T-helper 1 cell (primary cell): ENCODE results near the gene LIX1L.
"Not testable (repeated sequence)": the region's sequence is repeated elsewhere in the genome, so short reads cannot be mapped to it uniquely, and the experiment has no call there.

Experiments used
- DNase-seq, 5 donors: peaks; one replicate each; pipeline ENCODE4 v3.0.0-alpha.2; 2012 to 2020

Gene LIX1L

DNA sequence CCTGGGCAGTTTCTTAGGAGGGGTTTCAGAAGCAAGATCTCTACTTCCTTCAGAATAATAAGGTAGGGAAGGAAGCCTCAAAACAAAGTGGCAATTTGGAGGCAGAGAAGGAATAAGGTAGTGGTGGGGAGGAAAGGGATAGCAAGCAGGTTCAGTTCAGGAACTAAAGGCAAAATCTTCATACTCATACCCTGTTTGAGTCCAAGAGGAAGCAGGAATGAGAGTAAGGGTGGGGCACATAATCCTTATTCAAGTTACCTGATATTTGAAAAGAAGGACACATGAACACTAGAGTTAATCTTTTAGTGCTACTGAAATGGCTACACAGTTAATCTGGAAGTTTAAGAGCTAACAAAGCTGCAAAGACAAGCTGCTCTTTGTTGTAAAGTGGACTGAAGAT lies 22.1 kb downstream of the LIX1L start:
- DNase-seq: no peak

DNA sequence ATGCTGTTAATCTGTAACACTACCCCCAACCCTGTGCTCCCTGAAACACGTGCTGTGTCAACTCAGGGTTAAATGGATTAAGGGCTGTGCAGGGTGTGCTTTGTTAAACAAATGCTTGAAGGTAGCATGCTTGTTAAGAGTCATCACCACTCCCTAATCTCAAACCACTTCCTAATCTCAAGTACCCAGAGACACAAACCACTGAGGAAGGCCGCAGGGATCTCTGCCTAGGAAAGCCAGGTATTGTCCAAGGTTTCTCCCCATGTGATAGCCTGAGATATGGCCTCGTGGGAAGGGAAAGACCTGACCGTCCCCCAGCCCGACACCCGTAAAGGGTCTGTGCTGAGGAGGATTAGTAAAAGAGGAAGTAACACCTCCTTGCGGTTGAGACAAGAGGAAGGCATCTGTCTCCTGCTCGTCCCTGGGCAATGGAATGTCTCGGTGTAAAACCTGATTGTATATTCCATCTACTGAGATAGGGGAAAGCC lies 25.3 kb downstream of the LIX1L start:
- peak in 3 of 5 donors; percentile 21 to 33 (median 28) for DNase-seq

DNA sequence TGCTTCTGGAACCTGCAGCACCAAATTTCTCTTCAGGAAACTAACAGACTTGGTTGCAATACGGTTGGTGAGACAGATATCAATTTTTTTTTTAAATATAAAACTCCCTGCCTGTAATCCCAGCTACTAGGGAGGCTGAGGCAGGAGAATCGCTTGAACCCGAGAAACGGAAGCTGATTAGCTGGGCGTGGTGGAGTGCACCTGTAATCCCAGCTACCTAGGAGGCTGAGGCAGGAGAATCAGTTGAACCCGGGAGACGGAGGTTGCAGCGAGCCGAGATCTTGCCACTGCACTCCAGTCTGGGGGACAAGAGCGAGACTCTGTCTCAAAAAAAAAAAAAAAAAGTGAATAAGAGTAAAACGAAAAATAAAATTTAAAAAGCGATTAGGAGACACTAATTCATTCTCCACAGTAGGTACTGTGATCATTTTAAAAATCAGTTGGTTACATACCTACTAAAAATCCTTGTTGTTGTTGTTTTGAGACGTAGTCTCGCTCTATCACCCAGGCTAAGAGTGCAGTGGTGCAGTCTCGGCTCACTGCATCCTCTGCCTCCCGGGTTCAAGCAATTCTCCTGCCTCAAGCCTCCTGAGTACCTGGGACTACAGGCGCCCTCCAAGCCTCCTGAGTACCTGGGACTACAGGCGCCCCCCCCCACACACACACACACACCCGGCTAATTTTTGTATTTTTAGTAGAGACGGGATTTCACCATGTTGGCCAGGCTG lies 29.7 kb downstream of the LIX1L start:
- no peak for DNase-seq

DNA sequence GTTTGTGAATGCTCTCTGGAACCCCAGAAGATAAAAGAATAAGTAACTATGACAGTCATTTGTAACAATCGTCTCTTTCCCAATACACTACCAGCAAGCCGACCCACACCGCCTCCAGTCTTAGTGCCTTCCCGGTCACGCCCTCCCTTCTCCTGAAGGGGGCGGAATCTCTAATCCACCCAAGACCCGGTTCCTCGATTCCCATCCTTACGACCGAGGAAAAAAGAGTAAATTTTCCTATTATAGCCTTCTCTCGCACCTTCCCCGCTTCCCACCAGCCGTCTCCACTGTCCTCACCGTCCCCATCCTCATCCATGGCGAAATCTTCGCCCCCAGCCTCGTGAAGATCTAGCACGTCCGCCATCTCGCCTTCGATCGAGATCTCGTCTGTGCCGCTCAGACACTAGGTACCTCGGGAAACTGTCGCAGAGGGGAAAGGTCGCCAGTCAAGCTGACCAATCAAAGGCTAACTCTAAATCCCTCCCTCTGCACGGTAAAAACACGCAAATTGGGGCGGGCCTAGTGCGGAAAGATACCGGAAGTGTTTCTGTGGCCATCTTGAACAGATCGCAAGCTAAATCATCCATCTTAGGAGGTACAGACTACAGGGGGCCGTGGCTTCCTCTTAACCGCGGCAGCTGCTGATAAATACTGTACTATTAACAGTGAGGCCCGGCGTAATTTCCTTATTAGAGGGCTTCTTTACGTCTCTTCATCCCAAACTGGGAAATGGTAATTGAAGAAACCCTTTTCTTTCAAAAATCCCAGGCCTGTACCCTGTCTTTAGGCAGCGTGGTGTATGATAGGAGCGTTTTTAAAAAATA lies 30.5 kb downstream of the LIX1L start, which contains the start of gene RBM8A:
Gene RBM8A, minus strand, starts transcription at position 422 of the 824 bp plus-strand sequence. Its CDS starts 58 bp downstream, at position 364.
- peak; percentile 84 to 98 (median 92) for DNase-seq

DNA sequence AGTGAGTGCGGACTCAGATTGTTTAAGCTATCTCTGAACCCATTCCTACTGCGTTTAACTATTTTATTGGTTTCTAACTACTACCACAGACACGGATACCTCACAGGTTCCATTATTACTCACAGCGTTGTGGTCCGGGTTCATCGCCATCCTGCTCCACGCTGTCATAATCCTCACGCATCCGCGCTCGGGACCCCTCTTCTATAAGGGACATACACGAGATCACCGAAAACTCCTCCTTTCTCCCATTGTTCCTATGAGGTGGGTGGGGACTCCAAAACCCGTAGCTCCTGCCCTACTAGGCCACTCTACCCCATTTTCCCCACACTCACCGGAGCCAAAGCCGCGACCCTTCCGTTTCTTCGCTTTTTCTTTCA lies 31.1 kb downstream of the LIX1L start:
- DNase-seq: peak in 1 of 5 donors; percentile 54

DNA sequence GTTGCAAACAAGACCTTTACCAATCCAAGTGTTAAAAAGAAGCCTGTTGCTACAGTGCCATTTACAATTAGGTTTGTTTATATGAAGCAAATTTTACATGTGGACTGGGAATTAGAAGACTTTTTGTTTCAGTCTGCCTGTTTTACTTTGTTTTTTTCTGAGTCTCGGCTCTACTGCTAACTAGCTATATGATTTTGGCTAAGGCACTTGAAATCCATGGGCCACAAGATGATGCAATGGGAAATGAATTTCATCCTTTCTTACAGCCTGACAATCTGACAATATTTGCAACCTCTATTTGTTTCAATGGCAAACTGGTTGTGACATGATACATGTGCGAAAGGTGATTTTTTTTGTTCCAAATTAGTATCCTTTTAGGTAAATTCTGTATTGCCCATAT lies 35.6 kb downstream of the LIX1L start:
- DNase-seq: no peak

DNA sequence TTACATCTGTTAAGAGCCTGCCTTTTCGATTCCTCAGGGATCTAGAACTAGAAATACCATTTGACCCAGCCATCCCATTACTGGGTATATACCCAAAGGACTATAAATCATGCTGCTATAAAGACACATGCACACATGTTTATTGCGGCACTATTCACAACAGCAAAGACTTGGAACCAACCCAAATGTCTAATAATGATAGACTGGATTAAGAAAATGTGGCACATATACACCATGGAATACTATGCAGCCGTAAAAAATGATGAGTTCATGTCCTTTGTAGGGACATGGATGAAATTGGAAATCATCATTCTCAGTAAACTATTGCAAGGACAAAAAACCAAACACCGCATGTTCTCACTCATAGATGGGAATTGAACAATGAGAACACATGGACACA lies 37.5 kb downstream of the LIX1L start:
- DNase-seq: not testable (repeated sequence)

DNA sequence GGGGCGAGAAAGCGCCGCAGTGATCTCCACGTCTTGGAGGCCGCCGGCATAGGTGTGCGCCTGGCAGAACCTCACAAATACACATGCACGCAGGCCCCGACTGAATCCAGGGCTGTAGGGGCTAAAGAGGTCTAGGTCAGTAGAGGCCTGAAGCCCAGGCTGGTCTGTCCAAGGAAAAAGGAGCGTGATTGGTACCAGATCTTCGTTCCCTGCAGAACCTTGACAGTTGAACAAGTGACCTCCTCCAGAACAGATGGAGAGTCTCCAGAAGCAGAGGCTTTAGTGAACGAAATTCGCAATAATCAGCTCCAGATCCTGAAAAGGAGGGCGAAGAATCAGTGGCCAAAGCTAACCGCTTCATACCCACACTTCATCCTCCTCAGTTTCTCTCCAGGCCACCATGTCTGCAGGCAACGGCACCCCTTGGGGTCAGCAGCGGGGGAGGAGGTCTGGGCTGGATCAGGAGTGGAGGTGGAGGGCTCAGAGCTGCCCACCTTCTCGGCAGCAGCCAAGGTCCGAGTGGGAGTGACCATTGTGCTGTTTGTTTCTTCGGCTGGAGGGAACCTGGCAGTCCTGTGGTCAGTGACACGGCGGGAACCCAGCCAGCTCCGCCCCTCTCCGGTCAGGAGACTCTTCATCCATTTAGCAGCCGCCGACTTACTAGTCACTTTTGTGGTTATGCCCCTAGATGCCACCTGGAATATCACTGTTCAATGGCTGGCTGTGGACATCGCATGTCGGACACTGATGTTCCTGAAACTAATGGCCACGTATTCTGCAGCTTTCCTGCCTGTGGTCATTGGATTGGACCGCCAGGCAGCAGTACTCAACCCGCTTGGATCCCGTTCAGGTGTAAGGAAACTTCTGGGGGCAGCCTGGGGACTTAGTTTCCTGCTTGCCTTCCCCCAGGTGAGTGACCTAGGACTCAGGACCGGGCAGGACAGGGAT lies 38.6 kb downstream of the LIX1L start:
- no peak for DNase-seq

DNA sequence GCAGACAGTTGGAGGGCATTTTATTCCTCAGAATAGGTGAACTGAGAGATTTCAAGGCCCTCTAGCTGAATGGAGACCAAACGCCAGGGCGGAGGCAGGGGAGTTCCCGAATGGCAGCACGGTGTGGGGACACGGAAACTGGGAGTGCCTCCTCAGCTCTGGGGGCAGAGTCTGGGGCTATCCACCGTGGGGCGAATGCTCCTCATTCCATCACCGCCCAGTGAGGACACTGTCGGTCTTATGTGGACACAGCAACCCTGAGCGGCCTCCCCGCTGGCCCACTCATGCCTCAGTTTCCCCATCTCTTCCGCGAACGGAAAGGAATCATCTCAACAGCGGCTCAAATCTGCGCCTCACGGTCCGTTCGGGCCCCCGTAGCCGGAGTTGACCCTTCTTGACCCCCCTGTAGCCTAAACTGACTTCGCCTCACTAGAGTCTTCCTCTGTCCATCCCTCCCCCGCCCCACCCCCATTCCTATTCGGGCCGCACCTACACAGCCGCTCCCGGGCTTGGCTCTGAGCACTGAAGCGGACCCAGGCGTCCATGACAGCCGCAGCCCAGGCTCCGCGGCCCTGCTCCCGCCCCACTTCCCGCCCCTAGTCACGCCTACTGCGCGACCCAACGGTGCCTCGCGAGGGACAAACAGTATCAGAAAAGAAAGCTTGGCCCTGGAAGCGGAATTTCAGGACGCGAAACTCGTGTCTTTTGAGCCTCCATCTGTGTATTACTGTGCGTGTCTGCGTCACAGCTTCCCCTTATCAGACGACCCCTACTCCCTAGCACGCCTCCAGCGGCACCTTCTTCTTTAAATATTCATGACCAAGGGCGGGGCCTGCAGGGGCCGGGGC lies 39.4 kb downstream of the LIX1L start, which contains the start of gene PEX11B:
Gene PEX11B, minus strand, starts transcription at position 574 of the 848 bp plus-strand sequence. Its CDS starts 29 bp downstream, at position 545.
- DNase-seq: peak; percentile 80 to 91 (median 87)

DNA sequence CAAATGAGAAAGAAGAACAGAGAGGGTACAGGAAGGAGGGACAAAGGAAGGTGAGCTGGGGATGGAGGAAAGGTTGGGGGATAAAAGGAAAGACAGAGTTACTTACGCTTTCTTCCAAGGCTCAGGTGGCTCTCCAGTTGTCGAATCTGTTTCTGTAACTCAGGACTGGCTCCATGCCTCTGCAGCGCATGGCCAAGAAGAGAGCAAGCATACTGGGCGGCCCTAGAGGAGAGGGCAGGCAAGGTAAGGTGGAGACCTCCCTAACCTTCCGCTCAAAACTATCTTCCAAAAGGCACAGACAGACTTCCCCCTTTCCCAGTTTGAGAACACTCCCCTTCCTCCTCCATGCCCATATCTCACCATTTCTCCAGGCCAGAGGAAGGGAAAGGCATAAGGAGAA lies 40.2 kb downstream of the LIX1L start:
- DNase-seq: no peak

DNA sequence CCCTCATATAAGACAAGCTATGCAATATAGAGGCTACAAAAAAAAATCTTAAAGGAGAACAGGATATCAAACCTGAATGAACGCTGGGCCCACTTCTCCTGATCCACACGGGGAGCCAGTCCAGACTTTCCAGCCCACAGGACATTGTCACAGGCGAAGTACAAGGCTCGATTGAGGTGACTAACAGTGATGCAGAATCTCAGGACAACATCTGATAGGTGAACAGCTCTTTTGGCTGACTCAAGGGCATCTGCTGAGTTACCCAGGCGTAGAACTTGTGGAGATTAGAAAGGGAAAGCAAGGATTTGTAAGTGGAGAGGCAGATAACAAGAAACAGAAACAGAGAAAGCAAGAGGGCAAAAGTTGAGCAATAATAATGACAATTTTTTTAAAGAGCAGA lies 41.1 kb downstream of the LIX1L start:
- DNase-seq: no peak

DNA sequence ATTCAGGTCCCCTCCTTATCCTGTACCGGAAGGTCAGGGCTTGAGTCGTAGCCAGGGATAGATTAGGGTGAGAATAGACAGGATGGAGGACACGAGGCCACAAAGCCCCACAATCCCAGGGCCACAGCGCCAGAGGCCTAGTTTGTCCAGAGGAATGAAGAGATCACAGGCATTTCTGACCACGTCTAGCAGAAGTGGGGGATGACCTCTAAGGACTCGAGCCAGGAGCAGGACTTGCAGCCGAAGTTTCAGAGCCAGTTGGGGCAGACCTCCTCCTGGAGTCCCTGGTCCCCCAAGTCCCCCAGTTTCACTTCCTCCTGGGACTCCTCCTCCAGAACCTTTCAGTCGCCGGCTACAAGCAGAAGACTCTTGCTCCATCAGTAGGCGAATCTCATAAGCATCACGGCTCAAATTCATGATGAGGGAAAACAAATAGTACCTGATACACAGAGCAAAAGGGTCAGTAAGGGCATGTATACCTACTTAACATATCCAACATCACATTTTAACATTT lies 45.6 kb downstream of the LIX1L start:
- no peak for DNase-seq

DNA sequence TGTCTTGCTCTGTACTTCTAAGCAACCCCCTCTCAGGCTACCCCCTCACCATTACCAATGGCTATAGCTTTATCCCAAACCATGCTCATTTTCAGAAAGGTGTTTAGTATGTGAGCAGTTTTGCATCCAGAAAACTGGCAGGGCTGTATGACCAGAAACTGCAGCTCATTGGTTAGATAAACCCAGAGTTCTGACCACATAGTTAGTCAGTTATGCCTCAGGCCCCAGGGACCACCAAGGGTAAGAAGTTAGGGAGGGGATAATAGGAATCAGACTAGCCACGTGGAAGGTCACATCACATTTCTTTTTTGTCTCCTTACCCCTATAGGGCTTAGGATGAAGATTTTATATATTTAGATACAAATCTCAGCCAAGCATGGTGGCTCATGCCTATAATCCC lies 49.2 kb downstream of the LIX1L start:
- no peak for DNase-seq

DNA sequence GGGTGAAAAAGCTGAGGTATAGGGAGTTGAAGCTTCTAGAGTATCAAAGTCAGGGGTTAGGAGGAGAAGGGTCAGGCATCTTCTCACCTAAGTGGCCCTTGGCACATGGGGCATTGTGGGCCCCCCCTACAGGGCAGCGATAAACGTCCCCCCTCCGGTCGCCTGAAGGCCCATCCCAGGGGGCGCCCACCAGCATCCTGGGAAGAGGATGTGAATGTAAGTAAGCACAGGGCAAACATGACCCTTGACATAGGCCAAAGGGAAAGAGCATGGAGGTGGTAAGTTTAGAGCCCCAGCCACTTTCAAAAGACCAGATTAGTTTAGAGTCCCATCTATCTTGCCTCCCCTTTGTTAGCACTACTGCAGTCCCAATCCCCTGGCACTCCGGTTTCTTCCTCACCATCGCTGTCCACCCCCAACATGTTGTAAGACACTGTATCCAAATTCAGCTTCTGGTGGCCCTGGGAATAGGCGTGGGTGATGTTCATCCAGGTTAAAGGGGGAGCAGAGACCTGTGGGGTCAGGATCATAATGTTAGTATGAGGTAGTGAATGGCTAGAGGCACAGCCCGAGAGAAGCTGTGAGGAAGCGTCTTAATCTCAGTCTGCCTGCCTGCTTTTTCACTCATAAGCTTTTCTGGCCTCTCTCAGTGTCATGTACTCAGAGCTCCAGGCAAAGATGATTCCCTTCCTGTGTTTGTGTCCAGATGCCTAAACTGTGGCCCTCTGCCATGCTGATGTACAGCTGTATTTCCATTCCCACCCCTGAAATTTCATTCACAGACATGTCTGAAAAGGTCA lies 50.7 kb downstream of the LIX1L start:
- no peak for DNase-seq

DNA sequence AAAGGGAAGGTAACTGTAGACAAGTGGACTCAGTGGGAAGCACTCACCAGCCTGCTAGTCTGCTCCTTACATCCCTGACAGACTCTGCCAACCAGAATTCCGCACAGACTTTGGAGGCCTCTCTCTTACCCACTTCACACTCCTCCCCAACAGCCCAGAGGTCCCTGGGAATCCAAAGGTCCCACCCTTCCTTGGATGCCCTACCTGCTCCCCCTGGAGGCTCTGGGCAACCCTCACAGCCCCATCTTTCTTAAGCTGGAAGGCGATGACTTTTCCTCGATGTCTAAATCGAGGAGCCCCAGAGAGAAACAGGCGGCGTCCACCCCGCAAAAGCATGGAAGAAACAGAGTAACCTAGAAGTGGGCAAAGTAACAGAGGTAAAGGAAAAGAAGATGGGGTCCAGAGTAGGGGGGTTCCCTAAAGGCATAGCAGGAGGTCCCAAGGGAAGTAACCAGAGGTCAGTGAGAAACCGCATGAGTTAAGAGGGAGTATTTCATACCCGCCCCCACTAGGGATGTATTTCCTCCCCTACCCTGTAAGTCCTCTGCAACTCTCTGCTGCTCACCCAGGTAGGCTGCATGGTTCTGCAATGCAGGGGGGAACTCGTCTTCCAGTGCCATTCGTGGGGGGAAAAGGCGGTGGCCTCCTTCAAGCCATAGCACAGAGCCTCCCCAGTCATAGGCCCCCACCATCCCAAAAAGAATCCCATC lies 56.4 kb downstream of the LIX1L start:
- DNase-seq: no peak

DNA sequence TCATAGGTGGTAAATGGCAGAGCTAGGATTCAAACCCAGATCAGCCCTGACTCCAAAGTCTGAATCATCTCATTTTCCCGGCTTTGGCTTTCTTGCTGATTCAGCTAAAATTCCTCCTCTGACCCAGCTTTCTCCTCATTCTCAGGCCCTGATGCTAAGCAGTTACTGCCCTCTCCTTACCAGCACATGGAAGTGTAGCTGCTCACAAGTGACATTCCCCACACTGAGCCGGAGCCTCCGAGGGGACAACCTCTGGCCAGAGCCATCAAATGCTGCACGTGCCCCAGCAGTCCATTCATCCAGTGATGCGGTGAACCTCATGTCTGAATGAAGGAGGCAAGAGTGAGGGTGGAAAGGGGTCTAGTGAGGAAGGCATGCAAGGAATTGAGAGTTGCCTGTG lies 59.1 kb downstream of the LIX1L start:
- no peak for DNase-seq

DNA sequence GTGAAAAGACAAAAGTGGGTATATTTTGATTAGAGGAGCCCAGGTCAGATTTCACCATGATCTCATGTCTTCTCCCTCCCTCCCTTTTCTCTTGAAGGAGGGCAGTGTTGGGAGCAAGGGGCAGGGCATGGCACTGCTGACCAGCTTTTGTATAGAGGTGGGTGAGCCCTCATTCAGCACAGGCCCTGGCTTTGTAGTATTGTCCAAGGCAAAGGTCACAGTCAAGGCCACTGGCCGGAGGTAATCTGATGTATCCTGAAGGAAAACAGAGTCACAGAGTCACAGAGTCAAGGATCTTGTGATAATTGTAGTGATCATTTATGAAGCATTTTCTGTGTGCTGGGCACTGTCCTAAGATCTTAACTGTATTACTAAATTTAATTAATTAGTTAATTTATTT lies 59.8 kb downstream of the LIX1L start:
- DNase-seq: no peak

DNA sequence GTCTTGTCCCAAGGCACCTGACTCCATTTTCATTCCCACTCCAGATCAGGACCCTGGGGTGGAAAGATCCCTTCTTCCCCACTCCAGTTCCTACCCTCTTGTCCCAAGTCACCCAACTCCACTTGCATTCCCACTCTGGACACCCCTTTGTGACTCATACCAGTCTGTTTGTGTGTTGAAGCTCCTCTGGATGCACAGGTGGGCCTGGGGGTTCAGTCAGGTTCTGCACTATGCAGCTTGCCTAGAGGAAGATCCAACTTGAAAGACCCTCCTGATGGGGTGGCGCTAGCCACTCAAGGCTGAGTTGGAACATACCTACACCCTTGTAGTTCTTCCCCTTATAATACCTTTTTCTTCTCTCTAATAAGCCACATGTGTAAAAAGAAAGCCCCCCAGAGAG lies 62.3 kb downstream of the LIX1L start:
- DNase-seq: no peak

DNA sequence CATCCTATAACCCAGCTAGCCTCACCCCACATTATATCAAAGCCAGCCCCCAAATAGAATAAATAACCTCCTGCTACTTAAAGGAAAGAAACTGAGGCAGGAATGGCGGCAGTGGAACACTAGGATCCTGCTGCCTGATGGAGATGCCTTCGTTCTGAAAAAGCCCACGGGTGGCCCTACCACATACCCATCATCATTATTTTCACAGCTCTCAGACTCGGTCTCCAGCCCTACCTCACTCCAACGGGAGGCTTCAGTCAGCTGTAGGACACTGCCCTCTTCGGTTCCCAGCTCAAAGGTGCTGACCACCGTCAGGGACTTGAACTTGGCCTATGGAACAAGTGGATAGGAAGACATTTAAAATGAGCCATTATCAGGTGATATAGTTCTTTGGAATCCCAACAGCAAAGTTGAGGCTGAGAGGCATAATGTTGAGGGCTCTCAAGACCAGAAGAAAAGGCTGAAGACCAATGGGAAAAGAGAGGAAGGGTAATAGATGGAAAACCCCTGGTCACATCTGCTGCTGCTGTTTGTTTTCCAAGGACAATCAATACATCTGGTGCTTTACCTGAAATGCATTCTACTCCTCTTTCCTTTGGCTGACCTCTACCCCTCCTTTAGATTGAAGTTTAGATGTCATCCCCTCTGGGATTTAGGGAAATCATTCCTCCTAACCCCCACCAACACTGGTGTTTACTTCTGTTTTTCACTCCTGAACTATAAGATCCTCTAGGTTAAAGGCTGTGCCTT lies 64.3 kb downstream of the LIX1L start:
- no peak for DNase-seq
